ENCODE data around the gene LRRTM3.

Gene LRRTM3

GRCh38 chr10:67119651-67120050 is 193.8 kb downstream of the LRRTM3 start:
- no peak for DNase-seq (ENCODE audit: low spot score)

GRCh38 chr10:67127441-67127840 is 201.6 kb downstream of the LRRTM3 start:
- DNase-seq (ENCODE audit: low spot score) = no peak

- DNase-seq (ENCODE audit: low spot score) = no peak
Observed at GRCh38 chr10:67140641-67141040, 214.8 kb downstream of the LRRTM3 start.

- no peak for DNase-seq (ENCODE audit: low spot score)
Observed at GRCh38 chr10:67141300-67141699, 215.5 kb downstream of the LRRTM3 start.

- no peak for DNase-seq (ENCODE audit: low spot score)
Observed at GRCh38 chr10:67144530-67144929, 218.7 kb downstream of the LRRTM3 start.

Data from AG08396 (cell line).